Adrenal gland (tissue), 12 donors: ENCODE data around the gene CISH. TPM values are rescaled to one million over a fixed set of nuclear protein-coding genes. Genes with fewer than 3 reads are reported as not detected.

Source experiments
- DNase-seq, 7 donors: peaks; one replicate each; pipeline ENCODE4 v3.0.0-alpha.2; 2019 to 2020
- H3K27ac ChIP-seq, 5 donors: fragments of 200-600 bp; sonication (generic) in 4 of 5; 1 replicate in 3 of 5; 2 replicates in 2 of 5; pipeline versions ENCODE4 v1.5.1 to v1.8.0; 2016 to 2020; ENCODE audit warnings: mild to moderate bottlenecking in 1 of 5
- H3K27me3 ChIP-seq: fragments of 200-600 bp; 2 replicates; pipeline ENCODE4 v1.8.0; 2021
- H3K36me3 ChIP-seq, 2 donors: fragments of 200-600 bp; replicated peaks in 1 of 2; 1 replicate in 1 of 2; 2 replicates in 1 of 2; pipeline versions ENCODE4 v1.5.1 to v1.8.0; 2018 to 2022
- H3K4me1 ChIP-seq, 2 donors: fragments of 200-600 bp; replicated peaks in 1 of 2; 1 replicate in 1 of 2; 2 replicates in 1 of 2; pipeline versions ENCODE4 v1.5.1 to v1.8.0; 2018 to 2021
- H3K4me3 ChIP-seq, 4 donors: fragments of 200-600 bp; sonication (generic) in 3 of 4; one replicate each; pipeline ENCODE4 v1.5.1; 2016 to 2018
- H3K9me3 ChIP-seq, 3 donors: fragments of 200-600 bp; sonication (generic) in 1 of 3; replicated peaks in 1 of 3; 1 replicate in 2 of 3; 2 replicates in 1 of 3; pipeline versions ENCODE4 v1.5.1 to v1.8.0; 2016 to 2021
- CTCF ChIP-seq, 6 experiments: fragments of 450-650 bp in 4 of 6; fragments of 200-600 bp in 2 of 6; sonication (generic) in 1 of 6; IDR thresholded peaks; 1 replicate in 5 of 6; 2 replicates in 1 of 6; pipeline versions ENCODE4 v1.5.1 to v1.8.0; 2016 to 2021; ENCODE audit warnings: antibody characterized with exemption in 6 of 6, mild to moderate bottlenecking in 2 of 6, moderate library complexity in 1 of 6
- POLR2A ChIP-seq, 2 donors: fragments of 450-650 bp; IDR thresholded peaks; one replicate each; pipeline ENCODE4 v1.6.1; 2017; ENCODE audit warnings: antibody characterized with exemption in 2 of 2, mild to moderate bottlenecking in 2 of 2, moderate library complexity in 1 of 2
- WGBS, 4 donors: extraction: QIAGEN DNeasy Blood & Tissue Kit in 2 of 4; methylation state at CpG; one replicate each; pipeline versions ENCODE4 v1.1.5 to v1.1.7; 2013 to 2017; 5-methylcytosine and 5-hydroxymethylcytosine counted together
- intact Hi-C, 2 donors: fragments of 100-400 bp; cut with DNase I; formaldehyde crosslinking; loops; one replicate each; pipeline versions ENCODE4 v1.14.1 to v1.15.0; 2022 to 2023
- polyA plus RNA-seq, 3 donors: library from polyadenylated mRNA; stranded (reverse); fragments of 200-250 nt in 2 of 3; fragments of 350-450 nt in 1 of 3; fragmentation: Illumina TruSeq in 1 of 3; extraction: RNeasy Lipid Tissue Mini Kit (QIAGEN cat#74804) in 1 of 3; gene quantifications; one replicate each; pipeline ENCODE4 v1.2.3, GENCODE V29; 2013 to 2014
- total RNA-seq, 9 donors: library from RNA; depleted of rRNA in 4 of 9; stranded (reverse); fragments of >200 nt in 4 of 9; fragments of 120-200 nt in 1 of 9; fragmentation: NEBNext Ultra II Directional in 1 of 9; extraction: Animal tissue kit (Norgen Biotek cat#: 25700) in 1 of 9; gene quantifications; one replicate each; pipeline versions ENCODE4 v1.1.0 to v1.2.4, GENCODE V29; 2013 to 2023
- donor health status: healthy with polysubstance abuse.
- donor health status: Bipolar disorder and iron deficiency.
- donor health status: DM: yes; HTN: yes; CAD: no.
- donor health status: DM: no; HTN: no; CAD: no.
- donor health status: DM: no; HTN: no; CAD: no.
- donor health status: DM: yes; HTN: yes; CAD: no.

The CISH gene
- total and polyA plus RNA-seq, 12 donors = 1.8 to 12.6 (median 5.1) TPM

GRCh38 chr3:50655009-50655830 lies 43.6 kb upstream of the CISH start:
- TF ChIP-seq CTCF (IDR thresholded peaks at IDR 0.05) (no peak), POLR2A (IDR thresholded peaks at IDR 0.05) (no peak)
- H3K9me3 ChIP-seq = no peaks in the 10 kb centered on the region
- no peaks in the 10 kb centered on the region for H3K4me1 ChIP-seq
- no peaks in the 10 kb centered on the region for H3K27me3 ChIP-seq
- DNase-seq = no peak
- no peaks in the 10 kb centered on the region for H3K36me3 ChIP-seq
- H3K27ac ChIP-seq = no peak overlapping the region
- WGBS, 4 donors = 28 to 44% (median 34%) methylated on average over 2 to 3 of the region's 3 CpGs
- H3K4me3 ChIP-seq = no peak overlapping the region
- intact Hi-C loops = no loop called here

GRCh38 chr3:50653937-50654595 lies 42.5 kb upstream of the CISH start:
- 33 to 83% (median 74%) methylated on average over 1 to 3 of the region's 3 CpGs for WGBS, 4 donors
- Histone ChIP-seq H3K27me3 (no peaks in the 10 kb centered on the region), H3K4me3 (no peak overlapping the region), H3K27ac (no peak overlapping the region), H3K4me1 (peaks cover 6 to 10% of the 10 kb centered on the region in 2 donors), H3K36me3 (no peaks in the 10 kb centered on the region), H3K9me3 (no peaks in the 10 kb centered on the region)
- no peak for DNase-seq
- intact Hi-C loops = no loop called here
- no peak for TF ChIP-seq CTCF (IDR thresholded peaks at IDR 0.05)
- TF ChIP-seq POLR2A (IDR thresholded peaks at IDR 0.05) = no peak

- peaks cover 0 to 4% of the 10 kb centered on the region in 2 donors for H3K36me3 ChIP-seq
- TF ChIP-seq CTCF (IDR thresholded peaks at IDR 0.05) (peak in 5 of 6 experiments; percentile 21 to 45 (median 43)), POLR2A (IDR thresholded peaks at IDR 0.05) (no peak)
- H3K4me3 ChIP-seq = no peak overlapping the region
- H3K4me1 ChIP-seq = peaks cover 12 to 23% of the 10 kb centered on the region in 2 donors
- DNase-seq = peak in 3 of 7 donors; percentile 30 to 67 (median 46)
- no peaks in the 10 kb centered on the region for H3K27me3 ChIP-seq
- H3K27ac ChIP-seq = no peak overlapping the region
- WGBS, 4 donors = 44 to 73% (median 62%) methylated on average over 2 of the region's 2 CpGs; no CpG with 5 or more reads in 1 of the 4 donors
- no peaks in the 10 kb centered on the region for H3K9me3 ChIP-seq
- intact Hi-C loops = no loop called here
Measured at GRCh38 chr3:50652709-50653108, 41.1 kb upstream of the CISH start.

GRCh38 chr3:50651920-50652529 lies 40.5 kb upstream of the CISH start:
- H3K36me3 ChIP-seq = peaks cover 0 to 11% of the 10 kb centered on the region in 2 donors
- H3K27ac ChIP-seq = no peak overlapping the region
- H3K4me1 ChIP-seq = peaks cover 12 to 23% of the 10 kb centered on the region in 2 donors
- WGBS, 4 donors = 40 to 65% (median 61%) methylated on average over 4 to 7 of the region's 7 CpGs
- no peak overlapping the region for H3K4me3 ChIP-seq
- no peak for TF ChIP-seq CTCF (IDR thresholded peaks at IDR 0.05)
- TF ChIP-seq POLR2A (IDR thresholded peaks at IDR 0.05) = no peak
- intact Hi-C loops = no loop called here
- H3K9me3 ChIP-seq = no peaks in the 10 kb centered on the region
- no peaks in the 10 kb centered on the region for H3K27me3 ChIP-seq
- DNase-seq = peak in 5 of 7 donors; percentile 43 to 60 (median 48)
